GM10248 (cell line): ENCODE results near the gene EEF1A2.

Experiments used
- CTCF ChIA-PET: fragments of 300-600 bp; sonication (Branson Sonifier 250); formaldehyde crosslinking; extraction: SDS; loops from one replicate; lab custom pipeline; 2021; ENCODE audit warnings: antibody characterized with exemption; lab: Yijun Ruan, JAX
- POLR2A ChIA-PET: fragments of 350-650 bp; sonication (Branson Sonifier 250); formaldehyde crosslinking; extraction: SDS; loops from one replicate; lab custom pipeline; 2020; ENCODE audit warnings: antibody characterized with exemption; lab: Yijun Ruan, JAX
- DNase-seq: peaks from one replicate; pipeline ENCODE4 v3.0.0; 2012; ENCODE audit errors: extremely low spot score
- TF ChIP-seq, protein P1 (sequence below): IDR thresholded peaks from 2 replicates; pipeline ENCODE4 v1.5.1; 2012; ENCODE audit warnings: mild to moderate bottlenecking, low read depth; ENCODE audit errors: extremely low read depth, missing control alignments, control extremely low read depth

EEF1A2 gene

DNA sequence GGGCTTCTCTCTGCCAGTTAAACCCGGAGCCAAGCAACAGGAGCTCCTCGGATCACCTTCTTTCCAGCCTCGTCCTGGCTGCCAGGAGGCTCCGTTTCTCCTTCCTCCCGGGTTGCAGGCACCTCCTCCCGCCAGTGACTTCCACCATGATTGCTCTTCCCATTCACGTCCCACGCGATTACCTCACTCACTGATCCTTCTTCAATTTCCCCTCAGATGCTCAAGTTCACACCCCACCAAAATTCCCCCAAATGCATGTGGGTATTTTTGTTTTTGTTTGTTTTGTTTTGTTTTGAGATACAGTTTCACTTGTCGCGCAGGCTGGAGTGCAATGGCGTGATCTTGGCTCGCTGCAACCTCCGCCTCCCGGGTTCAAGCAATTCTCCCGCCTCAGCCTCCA lies 51.6 kb downstream of the EEF1A2 start:
- POLR2A ChIA-PET: no interaction called here
- CTCF ChIA-PET: no interaction called here
- DNase-seq: no peak
- TF ChIP-seq, protein P1, sequence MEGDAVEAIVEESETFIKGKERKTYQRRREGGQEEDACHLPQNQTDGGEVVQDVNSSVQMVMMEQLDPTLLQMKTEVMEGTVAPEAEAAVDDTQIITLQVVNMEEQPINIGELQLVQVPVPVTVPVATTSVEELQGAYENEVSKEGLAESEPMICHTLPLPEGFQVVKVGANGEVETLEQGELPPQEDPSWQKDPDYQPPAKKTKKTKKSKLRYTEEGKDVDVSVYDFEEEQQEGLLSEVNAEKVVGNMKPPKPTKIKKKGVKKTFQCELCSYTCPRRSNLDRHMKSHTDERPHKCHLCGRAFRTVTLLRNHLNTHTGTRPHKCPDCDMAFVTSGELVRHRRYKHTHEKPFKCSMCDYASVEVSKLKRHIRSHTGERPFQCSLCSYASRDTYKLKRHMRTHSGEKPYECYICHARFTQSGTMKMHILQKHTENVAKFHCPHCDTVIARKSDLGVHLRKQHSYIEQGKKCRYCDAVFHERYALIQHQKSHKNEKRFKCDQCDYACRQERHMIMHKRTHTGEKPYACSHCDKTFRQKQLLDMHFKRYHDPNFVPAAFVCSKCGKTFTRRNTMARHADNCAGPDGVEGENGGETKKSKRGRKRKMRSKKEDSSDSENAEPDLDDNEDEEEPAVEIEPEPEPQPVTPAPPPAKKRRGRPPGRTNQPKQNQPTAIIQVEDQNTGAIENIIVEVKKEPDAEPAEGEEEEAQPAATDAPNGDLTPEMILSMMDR: no peak

DNA sequence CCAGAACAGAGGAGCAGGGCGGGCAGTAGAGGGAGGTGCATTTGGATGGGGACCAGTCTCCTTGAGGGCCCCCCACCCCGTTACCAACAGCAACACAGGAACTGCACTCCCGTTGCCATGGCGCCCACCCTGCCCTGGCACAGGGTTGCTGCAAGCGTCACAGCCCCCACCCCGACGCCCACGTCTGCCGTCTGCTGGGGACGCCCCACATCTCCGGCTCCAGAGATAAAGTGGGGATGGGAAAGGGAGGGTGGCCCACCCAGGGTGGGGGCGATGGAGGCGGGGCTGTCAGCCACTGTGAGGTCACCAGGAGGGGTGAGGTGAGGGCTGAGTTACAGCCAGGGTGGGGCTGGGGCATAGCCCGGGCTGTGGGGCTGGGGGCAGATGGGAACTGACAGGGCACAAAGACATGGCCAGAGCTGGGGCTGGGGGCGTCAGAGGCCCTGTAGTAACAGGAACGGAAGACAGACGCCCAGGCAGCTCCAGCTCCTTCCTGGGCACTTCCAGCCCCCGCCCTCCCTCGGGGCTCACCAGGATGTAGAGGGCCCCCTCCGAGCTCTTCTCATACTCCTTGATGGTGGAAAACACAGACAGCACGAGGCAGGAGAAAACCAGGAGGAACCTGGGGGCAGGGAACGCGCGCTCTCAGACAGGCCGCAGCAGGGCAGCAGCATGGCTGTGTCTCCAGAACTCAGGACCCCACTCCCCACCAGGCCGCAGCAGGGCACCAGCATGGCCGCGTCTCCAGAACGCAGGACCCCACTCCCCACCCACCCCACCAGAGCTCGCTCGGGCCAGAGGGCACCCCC lies 52.5 kb downstream of the EEF1A2 start:
- POLR2A ChIA-PET: interaction anchor here (1.1 kb wide), 1 partner anchor 74 kb away, joined by 8 read pairs; the partner anchor contains the start of gene PPDPF
- no peak for DNase-seq
- CTCF ChIA-PET: interaction anchor here (1.2 to 1.5 kb wide), 2 partner anchors 50 to 64 kb away, joined by 3 read pairs; no protein-coding TSS in a partner anchor
- TF ChIP-seq, protein P1: no peak

DNA sequence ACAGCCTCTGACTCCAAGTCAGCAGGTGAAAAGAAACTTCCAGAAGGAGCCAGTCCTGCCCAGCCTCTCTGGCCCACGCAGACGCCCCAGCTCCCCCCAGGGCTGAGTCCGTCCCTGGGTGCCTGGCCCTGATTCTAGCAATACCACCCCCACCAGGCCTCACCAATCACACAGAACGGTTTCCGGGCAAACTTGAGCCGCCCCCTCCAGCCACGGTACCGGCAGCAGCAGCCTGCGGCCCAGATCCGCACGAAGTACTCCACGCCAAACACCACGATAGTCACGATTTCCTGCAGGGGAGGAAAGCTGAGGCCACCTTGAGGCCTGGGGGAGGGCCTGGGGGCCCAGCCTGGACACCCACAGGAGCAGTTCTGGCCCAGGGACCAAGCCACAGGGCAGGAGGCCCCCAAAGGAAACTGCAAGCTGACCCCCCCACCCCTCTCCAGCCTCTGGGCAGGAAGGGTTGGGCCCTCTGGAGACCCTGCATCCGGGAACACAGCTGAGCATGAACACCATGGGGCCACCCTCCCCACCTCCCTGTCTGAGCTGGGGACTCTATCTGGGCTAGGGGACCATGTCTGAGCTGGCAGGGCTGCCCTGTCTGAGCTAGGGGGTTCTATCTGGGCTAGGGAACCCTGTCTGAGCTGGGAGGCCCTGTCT lies 53.7 kb downstream of the EEF1A2 start:
- CTCF ChIA-PET: interaction anchor here (1.2 to 1.5 kb wide), 2 partner anchors 51 to 63 kb away, joined by 3 read pairs; no protein-coding TSS in a partner anchor
- TF ChIP-seq, protein P1: no peak
- POLR2A ChIA-PET: interaction anchor here (1.3 kb wide), 1 partner anchor 19 kb away, joined by 3 read pairs; no protein-coding TSS in a partner anchor
- DNase-seq: no peak

DNA sequence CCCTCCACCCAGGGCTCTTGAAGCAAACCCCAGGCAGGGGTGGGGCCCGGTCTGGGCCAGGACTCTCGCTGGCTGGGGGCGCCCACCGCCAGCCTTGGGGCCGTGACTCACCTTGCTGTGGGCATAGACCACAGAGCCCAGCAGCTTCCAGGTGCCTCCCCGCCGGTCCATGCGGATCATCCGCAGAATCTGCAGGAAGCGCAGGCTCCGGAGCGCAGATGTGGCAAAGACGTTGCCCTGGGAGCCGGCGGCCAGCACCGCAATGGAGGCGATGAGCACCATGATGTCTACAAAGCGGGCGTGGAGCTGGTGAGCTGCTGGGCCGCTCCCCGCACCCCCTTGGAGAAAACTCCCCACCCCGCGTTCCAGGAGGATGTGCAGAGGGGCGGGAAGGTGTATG lies 54.3 kb downstream of the EEF1A2 start:
- CTCF ChIA-PET: no interaction called here
- POLR2A ChIA-PET: interaction anchor here (1.3 kb wide), 1 partner anchor 19 kb away, joined by 3 read pairs; no protein-coding TSS in a partner anchor
- no peak for DNase-seq
- TF ChIP-seq, protein P1: no peak

DNA sequence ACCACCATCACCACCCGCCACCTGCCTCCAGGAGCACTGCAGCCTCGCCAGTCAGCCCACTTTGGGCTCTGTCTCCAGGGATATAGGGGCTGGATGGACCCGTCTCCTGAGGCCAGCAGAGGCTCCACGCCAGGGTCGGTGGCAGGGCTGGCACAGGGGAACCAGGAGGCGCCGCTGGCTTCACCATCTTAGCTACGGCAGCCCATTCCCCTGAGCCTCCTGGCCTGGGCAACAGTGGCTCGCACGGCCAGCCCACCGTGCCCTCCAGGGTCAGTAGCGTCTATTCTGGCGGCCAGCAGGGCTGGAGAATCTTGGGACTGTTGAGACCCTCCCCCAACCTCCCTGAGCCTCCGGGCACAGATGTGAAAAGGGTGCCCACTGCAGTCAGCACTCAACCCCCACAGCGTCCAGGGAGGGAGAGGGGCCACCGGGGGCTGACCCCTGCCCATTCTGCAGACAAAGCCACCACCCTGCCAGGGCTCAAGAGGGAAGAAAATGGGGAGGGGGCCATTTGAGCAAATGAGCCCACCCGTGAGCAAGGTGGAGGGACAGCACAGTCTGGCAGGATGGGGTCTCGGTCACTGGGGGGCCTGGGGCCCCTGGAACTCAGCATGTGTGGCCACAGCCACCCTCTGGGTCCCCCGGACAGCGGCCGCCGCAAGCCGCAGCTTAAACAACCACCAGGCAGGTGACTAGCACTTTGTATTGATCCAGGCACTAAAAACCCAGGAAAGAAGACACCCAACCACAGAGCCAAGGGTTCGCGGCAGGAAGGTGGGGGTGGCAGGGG lies 55.1 kb downstream of the EEF1A2 start:
- TF ChIP-seq, protein P1: no peak
- POLR2A ChIA-PET: no interaction called here
- CTCF ChIA-PET: no interaction called here
- DNase-seq: no peak

DNA sequence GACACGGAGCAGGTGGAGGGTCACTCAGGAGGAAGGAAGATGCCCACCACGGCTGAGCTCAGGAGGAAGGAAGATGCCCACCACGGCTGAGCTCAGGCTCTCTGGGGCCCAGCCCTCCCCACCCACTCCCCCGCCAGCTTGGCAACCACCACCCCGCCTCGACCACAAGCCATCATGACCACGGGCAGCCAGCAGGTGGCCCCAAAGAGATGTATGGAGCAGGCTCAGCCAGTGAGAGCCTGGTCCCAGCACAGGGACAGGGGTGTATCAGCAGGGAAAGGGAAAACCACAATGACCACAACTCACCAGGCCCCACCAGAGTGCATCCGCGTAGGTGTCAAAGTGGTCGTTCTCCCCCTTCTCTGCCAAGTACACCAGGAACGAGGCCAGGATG lies 56.8 kb downstream of the EEF1A2 start:
- ChIA-PET CTCF (interaction anchor here (0.6 to 1.5 kb wide), 6 partner anchors 10 to 96 kb away, joined by 3 to 7 read pairs (median 3); no protein-coding TSS in a partner anchor), POLR2A (interaction anchor here (1.1 kb wide), 1 partner anchor 544 kb away, joined by 4 read pairs; no protein-coding TSS in a partner anchor)
- TF ChIP-seq, protein P1: peak; percentile 64
- DNase-seq: peak; percentile 76
